NK-92 (cell line): ENCODE measurements around the gene SERTAD1.
"Not testable (repeated sequence)": the region's sequence is repeated elsewhere in the genome, so short reads cannot be mapped to it uniquely, and the experiment has no call there.

ENCODE experiments used
- DNase-seq: peaks from one replicate; lab custom pipeline; 2025; ENCODE audit not compliant: unreplicated experiment; lab: John Stamatoyannopoulos, UW

SERTAD1 gene, protein sequence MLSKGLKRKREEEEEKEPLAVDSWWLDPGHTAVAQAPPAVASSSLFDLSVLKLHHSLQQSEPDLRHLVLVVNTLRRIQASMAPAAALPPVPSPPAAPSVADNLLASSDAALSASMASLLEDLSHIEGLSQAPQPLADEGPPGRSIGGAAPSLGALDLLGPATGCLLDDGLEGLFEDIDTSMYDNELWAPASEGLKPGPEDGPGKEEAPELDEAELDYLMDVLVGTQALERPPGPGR

DNA sequence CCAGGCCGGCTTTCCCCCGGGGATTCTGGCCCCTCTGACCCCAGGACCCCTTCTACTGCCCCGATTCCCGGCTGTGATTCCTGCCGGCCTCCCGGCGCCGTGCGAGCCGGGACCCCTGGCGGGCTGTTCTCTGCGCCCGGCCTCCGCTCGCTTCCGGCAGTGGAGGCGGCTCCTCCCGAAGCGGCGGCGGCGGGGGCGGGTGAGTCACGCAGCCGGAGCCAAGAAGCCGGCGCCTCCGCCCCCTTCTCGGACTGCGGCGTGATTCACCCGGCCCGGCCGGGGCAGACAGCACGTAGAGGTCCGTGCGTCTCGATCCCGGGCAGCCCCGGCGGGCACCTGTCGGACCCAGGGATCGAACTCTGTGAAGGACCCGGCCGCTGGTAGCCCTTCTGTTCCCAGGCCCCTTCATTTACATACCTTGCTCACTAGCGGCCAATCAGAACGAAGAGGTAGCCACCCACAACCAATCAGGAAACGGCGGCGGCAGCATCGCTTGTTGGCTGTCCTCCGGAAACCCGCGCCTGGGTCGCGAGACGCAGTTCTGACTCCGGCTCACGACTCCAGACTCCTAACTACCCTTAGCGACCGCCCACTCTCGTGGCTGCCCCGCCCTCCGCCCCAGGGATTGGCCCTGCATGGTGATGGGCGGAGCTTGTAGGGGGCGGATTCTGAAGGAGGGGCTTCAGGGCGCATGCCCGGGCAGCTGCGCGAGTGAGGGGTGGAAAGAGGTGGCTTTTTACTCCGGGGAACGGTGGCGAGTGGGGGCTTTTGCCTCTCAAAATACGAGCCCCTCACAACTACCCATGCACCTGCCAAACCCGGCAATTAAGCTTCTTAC is at the start of gene SERTAD1:
TSS of gene SERTAD1 (minus strand) at position 543 of the 838 bp plus-strand sequence. CDS start 2,446 bp downstream, outside the sequence.
- peak; percentile 98 for DNase-seq

DNA sequence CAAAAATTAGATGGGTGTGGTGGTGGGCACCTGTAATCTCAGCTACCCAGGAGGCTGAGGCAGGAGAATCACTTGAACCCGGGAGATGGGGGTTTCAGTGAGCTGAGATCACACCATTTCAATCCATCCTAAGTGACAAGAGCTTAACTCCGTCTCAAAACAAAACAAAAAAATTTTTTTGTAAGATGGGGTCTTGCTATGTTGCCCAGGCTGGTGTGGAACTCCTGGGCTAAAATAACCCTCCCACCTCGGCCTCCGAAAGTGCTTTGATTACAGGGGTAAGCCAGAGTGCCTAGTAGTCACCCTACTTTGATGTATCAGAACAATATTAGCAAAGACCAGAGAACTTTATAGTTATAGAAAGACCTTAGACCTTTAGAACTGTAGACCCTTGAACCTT is 48.9 kb upstream of the SERTAD1 start:
- DNase-seq = no peak

DNA sequence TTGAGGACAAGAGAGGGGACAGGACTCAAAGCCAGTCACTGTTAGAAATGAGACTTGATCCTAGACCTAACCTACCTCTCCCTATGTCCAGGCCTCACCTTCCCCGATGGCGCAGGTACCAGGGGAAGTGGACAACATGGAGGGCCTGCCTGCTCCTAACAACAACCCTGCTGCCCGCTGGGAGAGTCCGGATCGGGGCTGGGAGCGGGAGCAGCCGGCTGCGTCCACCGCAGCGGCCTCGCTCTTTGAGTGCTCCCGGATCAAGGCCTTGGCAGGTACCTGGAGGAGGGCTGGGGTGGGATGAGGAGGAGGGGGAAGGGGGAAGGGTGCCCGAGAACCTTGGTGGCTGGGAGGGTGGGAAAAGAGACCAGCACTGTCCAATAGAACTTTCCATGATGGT is 46.7 kb upstream of the SERTAD1 start:
- no peak for DNase-seq

DNA sequence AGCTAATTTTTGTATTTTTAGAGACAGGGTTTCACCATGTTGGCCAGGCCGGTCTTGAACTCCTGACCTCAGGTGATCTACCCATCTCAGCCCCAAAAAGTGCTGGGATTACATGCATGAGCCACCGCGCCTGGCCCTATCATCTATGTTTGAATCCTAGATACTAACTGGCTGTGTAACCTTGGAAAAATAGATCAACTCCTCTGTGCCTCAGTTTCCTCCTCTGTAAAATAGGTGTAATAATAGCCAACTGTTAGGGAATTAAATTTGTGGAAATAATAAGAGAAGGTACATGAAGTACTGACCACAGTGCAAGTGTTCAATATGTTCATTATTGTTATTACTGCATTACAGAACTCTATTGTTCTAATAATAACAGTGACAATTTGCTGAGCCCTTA is 45.3 kb upstream of the SERTAD1 start:
- DNase-seq = no peak

DNA sequence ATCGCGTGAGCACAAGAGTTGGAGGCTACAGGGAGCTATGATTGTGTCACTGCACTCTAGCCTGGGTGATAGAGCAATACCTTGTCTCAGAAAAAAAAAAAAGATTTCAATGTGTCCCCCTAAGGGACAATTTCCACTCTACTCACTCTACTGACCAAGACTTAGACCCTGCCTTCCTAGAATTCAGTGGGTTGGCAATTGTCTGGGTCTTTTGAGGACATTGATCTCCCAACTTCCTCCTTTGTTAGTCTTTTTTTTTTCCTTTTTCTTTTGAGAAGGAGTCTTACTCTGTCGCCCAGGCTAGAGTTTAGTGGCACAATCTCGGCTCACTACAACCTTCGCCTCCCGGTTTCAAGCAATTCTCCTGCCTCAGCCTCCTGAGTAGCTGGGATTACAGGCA is 43.2 kb upstream of the SERTAD1 start:
- no peak for DNase-seq

DNA sequence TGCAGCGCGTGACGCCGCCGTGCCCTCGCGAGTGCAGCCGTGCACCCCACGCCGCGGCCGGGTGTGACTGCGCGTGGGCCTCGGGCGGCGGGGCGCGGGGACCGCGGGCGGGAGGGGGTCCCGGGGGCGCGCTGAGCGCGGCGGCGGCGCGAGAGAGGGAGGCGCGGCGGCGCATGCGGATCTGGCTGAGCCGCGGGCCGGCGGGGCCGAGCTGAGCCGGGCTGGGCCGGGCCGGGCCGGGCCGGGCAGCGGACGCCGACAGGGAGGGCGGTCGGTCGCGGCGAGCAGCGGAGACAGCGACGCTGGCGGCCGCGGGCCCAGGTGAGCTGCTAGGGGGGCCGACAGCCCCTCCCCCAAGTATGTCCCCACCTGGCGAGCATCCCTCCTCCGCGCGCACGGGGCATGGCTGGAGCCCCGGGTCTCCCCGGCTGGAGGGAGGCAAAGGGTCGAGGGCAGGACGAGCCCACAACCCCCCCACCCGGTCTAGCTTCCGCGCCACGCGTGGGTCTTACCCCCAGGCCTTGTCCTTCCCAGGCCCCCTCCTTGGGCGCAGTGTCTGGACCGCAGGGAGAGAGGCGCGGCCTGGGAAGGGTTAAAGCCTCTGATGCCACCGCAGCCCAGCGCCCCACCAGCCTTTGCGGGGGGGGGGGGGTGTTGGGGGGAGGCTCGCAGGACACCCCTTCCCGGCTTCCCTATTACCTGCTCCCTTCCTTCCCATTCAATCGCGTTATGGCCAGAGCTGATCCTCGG is 41.4 kb upstream of the SERTAD1 start, which contains the start of gene SPTBN4:
TSS of gene SPTBN4 (plus strand) at position 17 of the 750 bp plus-strand sequence. CDS start 5,621 bp downstream, outside the sequence.
- DNase-seq = no peak

DNA sequence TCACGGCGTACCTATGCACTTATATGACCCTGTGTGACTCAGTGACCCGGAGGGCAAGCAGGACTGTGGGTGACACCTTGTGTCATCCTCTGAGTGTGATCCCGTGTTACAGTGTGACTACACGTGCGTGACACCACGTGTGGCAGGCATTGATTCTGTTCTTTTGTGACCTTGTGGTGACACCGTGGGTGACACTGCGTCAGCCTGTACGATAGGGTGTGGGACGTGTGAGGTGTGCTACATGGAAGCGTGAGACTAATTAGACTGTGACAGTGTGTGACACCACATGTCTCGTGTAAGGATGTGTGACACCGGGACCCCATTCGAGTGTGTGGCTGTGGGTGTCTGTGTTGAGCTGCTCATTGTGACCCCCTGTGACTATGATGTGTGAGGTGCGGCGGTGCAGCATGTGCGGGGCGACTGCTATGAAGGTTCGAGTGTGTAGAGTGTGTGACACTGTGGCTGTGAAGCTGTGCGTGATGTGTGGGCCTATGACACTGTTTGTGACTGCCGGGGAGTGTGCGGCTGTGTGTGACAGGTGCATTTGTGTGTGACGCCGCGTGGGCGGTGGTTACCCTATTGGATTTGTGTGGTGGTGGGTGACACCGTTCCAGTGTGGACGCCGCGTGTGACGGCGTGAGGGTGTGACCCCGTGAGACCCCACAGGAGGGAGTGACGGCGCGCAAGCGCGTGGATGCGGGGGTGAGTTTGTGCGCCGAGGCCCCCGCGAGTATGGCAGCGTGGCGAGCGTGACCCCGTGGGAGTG is 40.6 kb upstream of the SERTAD1 start:
- DNase-seq = no peak

DNA sequence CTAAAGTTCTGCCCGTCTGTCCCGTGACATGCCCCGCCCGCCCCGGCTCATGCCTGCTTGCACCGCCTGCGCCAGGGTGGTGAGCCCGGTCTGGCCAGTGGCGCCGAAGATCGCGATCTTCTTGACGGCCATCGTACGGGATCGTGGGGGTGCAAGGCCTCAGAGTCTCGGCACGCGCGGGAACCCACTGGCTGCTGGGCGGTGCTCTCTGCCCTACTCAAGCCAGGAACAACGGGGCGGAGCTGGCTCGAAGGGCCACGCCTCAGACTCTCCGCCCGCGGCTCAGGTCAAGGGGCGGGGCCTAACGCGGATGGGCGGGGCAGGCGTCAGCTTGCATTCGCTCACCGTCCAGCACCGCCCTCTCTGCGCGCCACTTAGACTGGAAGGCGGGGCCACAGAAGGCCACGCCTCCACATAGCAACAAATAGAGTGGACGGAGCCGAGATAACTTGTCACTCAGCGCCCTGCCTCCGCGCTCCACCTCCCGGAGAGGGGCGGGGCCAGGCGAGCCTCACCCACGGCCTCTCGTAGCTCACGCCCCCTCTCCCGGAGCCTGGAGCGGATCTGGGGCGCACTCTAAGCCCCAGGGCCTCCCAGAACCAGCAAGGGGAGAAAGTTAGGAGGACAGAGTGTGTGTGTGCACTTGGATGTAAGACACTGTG is 39.9 kb upstream of the SERTAD1 start, which contains the start of gene BLVRB:
TSS of gene BLVRB (minus strand) at position 189 of the 662 bp plus-strand sequence. CDS start at position 132, 57 bp downstream.
- peak; percentile 95 for DNase-seq

DNA sequence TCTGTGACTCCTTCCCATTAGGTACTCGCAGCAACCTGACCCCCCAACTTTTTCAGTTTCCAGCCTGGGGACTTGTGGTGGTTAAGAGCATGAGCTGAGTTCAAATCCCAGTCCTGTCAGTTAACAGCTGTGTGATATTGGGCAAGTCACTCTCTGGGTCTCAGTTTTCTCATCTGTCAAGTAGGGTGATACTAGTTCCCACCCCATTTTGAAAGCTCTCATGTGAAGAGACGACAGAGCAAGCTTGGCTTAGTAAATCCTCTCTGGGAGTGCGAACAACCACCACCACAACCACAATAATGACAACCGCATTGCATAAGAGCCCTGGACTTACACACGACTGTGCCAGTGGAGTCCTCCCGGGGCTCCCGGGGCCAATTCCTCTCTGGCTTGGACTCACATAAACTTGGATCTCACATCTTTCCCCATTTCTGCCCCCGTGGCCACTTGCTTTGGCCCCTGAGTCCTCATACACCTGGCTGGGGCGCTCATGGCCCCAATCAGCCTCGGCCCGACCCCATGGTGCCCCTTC is 39.3 kb upstream of the SERTAD1 start:
- no peak for DNase-seq

DNA sequence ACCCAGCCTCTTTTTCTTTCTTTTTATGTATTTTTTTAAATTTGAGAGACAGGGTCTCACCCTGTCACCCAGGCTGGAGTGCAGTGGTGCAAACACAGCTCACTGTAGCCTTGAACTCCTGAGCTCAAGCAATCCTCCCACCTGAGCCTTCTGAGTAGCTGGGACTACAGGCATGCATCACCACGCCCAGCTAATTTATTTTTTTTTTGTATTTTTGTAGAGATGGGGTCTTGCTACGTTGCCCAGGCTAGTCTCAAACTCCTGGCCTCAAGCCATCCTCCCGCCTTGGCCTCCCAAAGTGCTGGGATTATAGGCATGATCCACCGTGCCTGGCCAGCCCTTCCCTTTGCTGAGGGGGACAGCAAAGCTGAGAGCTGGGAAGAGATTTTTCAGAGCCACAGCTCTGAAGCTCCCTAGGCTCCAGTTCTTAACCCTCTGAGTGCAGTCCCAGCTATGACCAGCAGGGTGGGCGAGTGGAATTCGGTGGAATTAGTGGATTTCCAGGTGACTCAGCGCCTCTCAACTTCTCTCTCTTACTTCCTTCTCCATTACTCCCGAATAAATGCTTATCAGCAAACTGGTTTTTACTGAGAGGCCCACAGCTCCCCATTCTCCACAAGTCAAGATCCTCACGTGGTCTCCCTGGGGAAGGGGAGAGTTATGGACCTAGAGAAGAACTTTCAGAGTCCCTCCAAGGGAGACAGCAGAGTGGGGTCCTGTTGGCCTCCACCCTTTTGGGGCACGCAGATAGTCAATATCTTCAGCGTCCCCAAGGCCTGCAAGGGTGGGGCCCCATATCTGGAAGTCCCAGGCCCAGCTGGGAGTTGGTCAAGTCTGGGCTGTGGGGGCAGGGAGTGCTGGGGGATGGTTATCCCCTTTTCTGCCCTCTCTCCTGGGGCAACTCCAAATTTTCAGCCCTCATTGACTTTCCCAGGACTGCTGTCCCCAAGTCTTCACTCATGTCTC is 38.5 kb upstream of the SERTAD1 start:
- DNase-seq = no peak

DNA sequence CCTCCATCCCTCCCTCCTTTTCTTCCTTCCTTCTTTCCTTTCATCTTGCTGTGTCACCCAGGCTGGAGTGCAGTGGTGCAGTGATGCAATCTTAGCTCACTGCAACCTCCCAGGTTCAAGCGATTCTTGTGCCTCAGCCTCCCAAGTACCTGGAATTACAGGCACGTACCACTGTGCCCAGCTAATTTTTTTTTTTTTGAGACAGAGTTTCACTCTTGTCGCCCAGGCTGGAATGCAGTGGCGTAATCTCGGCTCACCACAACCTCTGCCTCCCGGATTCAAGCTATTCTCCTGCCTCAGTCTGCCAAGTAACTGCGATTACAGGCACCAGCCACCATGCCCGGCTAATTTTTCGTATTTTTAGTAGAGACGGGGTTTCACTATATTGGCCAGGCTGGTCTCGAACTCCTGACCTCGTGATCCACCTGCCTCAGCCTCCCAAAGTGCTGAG is 37.8 kb upstream of the SERTAD1 start:
- not testable (repeated sequence) for DNase-seq

DNA sequence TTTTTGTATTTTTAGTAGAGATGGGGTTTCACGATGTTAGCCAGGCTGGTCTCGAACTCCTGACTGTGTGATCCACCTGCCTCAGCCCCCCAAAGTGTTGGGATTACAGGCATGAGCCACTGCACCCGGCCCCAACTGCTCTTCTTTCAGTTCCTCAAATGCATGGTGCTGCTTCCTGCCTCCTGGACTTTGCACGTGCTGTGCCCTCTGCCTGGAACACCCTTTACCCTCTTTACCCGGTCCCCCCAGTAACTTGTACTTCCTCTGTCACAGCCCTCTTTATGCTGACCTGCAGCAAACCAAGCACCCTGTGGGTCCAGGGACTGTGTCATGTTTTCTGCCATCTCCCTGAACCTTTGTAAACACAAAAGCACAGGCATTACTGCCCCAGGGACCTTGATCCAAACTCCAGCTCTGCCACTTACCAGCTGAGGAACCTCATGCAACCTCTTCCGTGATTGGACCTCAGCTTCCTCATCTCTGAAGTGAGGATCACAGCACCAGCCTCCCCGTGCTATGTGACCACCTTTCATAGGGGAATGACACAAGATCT is 36.0 kb upstream of the SERTAD1 start:
- no peak for DNase-seq

DNA sequence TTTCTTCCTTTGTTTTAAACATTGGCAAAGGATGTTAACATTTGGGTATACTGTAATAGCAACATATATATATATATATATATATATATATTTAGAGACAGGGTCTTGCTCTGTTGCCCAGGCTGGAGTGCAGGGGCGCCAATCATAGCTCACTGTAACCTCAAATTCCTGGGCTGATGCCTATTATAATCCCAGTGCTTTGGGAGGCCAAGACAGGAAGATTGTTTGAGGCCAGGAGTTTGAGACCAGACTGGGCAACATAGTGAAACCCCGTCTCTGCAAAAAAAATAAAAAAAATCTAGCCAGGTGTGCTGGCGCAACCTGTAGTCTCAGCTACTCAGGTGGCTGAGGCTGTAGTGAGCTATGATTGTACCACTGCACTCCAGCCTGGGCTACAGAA is 34.4 kb upstream of the SERTAD1 start:
- no peak for DNase-seq

DNA sequence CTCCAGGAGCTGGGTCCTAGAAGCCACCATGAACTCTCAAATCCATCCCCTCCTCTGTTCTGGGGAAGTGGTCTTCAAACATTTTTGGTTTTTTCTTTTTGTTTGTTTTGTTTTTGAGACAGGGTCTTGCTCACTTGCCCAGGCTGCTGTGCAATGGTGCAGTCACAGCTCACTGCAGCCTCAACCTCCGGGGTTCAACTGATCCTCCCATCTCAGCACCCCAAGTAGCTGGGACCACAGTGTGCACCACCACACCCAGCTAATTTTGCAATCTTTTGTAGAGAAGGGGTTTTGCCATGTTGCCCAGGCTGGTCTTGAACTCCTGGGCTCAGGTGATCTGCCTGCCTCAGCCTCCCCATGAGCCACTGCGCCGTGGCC is 32.8 kb upstream of the SERTAD1 start:
- DNase-seq = no peak

DNA sequence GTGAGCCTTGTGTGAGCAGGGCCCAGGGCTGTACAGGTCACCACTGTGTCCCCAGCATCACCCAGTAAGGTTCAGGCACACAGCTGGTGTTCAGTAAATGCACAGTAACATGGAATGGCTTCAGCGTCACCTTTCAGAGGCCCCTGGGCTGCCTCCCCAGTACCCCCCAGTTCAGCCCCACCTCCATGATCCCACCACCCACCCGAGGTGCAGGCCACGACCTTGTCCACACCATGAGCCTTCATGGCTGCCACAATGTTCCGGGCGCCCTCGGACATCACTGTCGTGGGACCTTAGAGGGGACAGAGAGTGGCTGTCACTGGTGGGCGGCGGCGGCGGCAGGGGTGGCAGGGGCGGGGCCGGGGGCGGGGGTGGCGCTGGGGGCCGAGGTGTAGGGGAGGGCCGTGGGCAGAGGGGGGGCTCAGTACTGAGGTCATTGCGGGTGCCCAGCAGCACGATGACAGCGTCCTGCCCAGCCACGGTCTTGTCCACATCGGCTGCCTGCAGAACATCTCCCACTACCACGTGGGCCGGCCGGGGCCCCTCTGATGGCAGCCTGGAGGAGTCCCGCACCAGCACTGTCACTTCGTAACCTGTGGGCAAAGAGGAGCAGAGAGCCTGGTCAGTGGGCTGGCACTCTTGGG is 32.3 kb upstream of the SERTAD1 start:
- no peak for DNase-seq

DNA sequence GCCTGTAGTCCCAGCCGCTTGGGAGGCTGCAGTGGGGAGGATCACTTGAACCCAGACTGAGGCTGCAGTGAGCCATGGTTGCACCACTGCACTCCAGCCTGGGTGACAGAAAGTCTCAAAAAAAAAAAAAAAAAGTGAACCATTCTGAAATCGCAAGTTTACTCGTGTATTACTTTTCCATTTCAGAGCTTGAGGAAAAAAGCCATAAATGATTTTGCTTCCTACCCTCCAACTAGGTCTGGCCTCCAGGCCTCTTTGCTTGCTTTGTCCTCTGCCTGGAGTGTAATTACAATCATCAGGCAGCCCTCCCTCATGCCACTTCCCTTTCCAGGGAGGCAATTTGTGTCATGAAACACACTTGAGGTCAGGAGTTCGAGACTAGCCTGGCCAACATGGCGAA is 31.3 kb upstream of the SERTAD1 start:
- no peak for DNase-seq

DNA sequence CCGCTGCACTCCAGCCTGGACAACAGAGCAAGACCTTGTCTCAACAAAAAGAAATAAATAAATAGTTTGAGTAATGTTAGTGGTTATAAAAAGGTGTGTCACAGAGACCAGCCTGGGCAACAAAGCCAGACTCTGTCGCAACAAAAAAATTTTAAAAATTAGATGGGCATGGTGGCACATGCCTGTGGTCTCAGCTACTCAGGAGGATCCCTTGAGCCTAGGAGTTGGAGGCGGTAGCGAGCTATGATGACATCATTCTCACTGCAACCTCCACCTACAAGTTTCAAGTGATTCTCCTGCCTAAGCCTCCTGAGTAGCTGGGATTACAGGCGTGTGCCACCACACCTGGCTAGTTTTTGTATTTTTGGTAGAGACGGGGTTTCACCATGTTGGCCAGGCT is 28.2 kb upstream of the SERTAD1 start:
- not testable (repeated sequence) for DNase-seq

DNA sequence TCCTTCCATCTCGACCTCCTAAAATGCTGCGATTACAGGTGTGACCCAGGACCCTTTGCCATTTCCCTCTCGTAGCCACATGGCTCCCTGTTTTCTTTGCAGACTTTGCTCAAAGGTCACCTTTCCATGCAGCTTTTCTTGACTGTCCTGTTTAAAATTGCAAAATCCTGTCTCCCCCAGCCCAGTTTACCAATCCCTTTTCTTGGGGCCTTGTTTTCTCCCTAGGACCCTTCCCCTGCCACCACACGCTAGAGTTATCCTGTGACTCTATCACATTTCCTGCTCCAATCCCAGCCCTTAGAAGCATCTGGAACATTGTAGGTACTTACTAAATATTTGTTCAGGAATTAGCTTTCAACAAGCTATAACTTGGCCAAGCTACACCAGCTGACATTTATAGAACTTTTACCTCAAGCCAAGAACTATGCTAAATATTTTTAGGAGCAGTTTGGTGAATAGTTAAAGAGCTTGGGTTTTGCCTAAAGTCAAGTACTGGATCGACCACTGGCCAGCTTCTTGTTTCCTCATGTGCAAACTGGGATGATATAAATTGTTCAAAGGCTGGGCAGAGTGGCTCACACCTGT is 27.5 kb upstream of the SERTAD1 start:
- DNase-seq = no peak
